Measurements from ENCODE around the gene CDC42SE2. TPM values are rescaled to one million over a fixed set of nuclear protein-coding genes. Genes with fewer than 3 reads are reported as not detected.

CDC42SE2 gene
- total and polyA plus RNA-seq, 2 of the 4 experiments (the other 2 are of a cell fraction): 12.5 to 19.4 TPM

DNA sequence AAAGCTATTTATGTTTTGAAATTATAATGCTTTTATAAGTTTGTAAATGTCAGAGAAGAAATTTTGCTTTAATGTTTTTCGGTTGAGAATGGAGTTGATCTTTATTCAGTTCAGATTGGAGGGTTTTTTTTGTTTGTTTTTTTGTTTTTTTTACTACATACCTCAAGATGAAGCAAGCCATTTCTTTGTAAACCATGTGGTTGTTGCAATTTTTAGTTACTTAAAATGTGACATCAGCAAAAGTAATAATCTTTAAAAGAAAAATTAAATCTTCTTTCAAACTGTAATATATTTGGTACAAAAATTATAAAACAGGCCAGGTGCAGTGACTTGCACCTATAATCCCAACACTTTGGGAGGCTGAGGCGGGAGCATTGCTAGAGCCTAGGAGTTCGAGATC lies 102.6 kb downstream of the CDC42SE2 start:
- Histone ChIP-seq H4K5ac (ENCODE audit: low read depth, low read length) (peak overlapping the region; percentile 49; the same call in 1 of the 2 replicates), H3K9ac (ENCODE audit: low read depth, low read length) (no peak overlapping the region), H3K23ac (ENCODE audit: low read depth, low read length) (0 out of 2 replicates have a peak overlapping the region, but pooled peaks have one; percentile 25), H3K18ac (ENCODE audit: low read depth, low read length) (peak overlapping the region; percentile 71), H2AFZ (replicated peaks; ENCODE audit: low read length, poor library complexity) (no peak overlapping the region), H2AK5ac (ENCODE audit: low read depth, low read length) (peak overlapping the region; percentile 82; the same call in 1 of the 2 replicates), H2BK15ac (ENCODE audit: low read depth, low read length) (peak overlapping the region; percentile 56; the same call in 2 of the 3 replicates), H4K20me1 (ENCODE audit: insufficient read depth, low read length) (no peaks in the 10 kb centered on the region), H3K14ac (replicated peaks; ENCODE audit: low read depth, low read length) (no peak overlapping the region), H3K4me1 (ENCODE audit: control insufficient read depth, insufficient read depth, low read length) (peaks cover 4% of the 10 kb centered on the region), H3K36me3 (ENCODE audit: control insufficient read depth, insufficient read depth, low read length) (no peaks in the 10 kb centered on the region), H3K4ac (ENCODE audit: low read depth, low read length) (peak overlapping the region; percentile 78), H3K56ac (ENCODE audit: extremely low read depth, insufficient read depth, low read length) (no peak overlapping the region), H3K4me2 (ENCODE audit: low read depth, low read length) (no peak overlapping the region; the same call in 1 of the 2 replicates), H2AK9ac (replicated peaks; ENCODE audit: low read depth, low read length, poor library complexity) (no peak overlapping the region), H2BK120ac (ENCODE audit: low read depth, low read length) (peak overlapping the region; percentile 35; the same call in 1 of the 2 replicates), H3K27ac (ENCODE audit: insufficient read depth, low read length) (peak overlapping the region; percentile 45; the same call in 1 of the 2 replicates), H3K27me3 (ENCODE audit: control insufficient read depth, insufficient read depth, low read length) (no peaks in the 10 kb centered on the region), H4K91ac (ENCODE audit: insufficient read depth, low read depth, low read length) (0 out of 2 replicates have a peak overlapping the region, but pooled peaks have one; percentile 58), H2BK20ac (ENCODE audit: low read depth, low read length) (no peak overlapping the region), H4K8ac (ENCODE audit: low read depth in 2 of 2, low read length in 2 of 2) (peak overlapping the region in 1 of 2 experiments; percentile 61; a peak in 1 of 4 replicates), H3K79me1 (ENCODE audit: low read depth in 1 of 2, low read length in 2 of 2) (peaks cover 29 to 47% of the 10 kb centered on the region in 2 experiments), H3K9me3 (ENCODE audit: control insufficient read depth, insufficient read depth, low read length) (no peaks in the 10 kb centered on the region), H2BK5ac (ENCODE audit: low read depth, low read length, poor library complexity, severe bottlenecking) (peak overlapping the region; percentile 81), H3K4me3 (ENCODE audit: insufficient read depth, low read depth, low read length) (no peak overlapping the region), H3K9me1 (ENCODE audit: insufficient read depth, low read length) (peaks cover 8% of the 10 kb centered on the region)
- intact Hi-C loops (cut with micrococcal nuclease) (no loop called here), in situ Hi-C loops (cut with MboI; ENCODE audit: low sequenced_read_pairs) (no loop called here), dilution Hi-C loops (cut with HindIII; ENCODE audit: low sequenced_read_pairs, unreplicated experiment) (no loop called here)
- BruUV-seq (replicated peaks): no TSS peak
- DNase-seq (peak; percentile 19), ATAC-seq (ENCODE audit: low read depth) (peak; percentile 42; the same call in 1 of the 2 replicates)
- CTCF ChIA-PET: interaction anchor here (0.7 to 1.6 kb wide), 2 partner anchors 10 to 287 kb away, joined by 5 read pairs; no protein-coding TSS in a partner anchor
- POLR2A ChIA-PET (ENCODE audit: unreplicated experiment): no interaction called here
- no CpG with 5 or more reads among the region's 3 CpGs for WGBS, 2 experiments (ENCODE audit: extremely low coverage in 2 of 2, insufficient read length in 1 of 2)
- TF ChIP-seq USF2 (IDR thresholded peaks at IDR 0.05; ENCODE audit: low read depth, low read length): no peak
- no peak for TF ChIP-seq MXI1 (IDR thresholded peaks at IDR 0.05; ENCODE audit: borderline replicate concordance, low read depth, low read length)
- TF ChIP-seq POLR2A (IDR thresholded peaks at IDR 0.05; ENCODE audit: low read depth, low read length): no peak
- TF ChIP-seq MAFK (IDR thresholded peaks at IDR 0.05; ENCODE audit: low read depth, low read length): peak; percentile 41; the same call in 1 of the 2 replicates
- peak; percentile 56; the same call in 1 of the 2 replicates for TF ChIP-seq CEBPB (IDR thresholded peaks at IDR 0.05; ENCODE audit: low read depth, low read length)
- no peak for TF ChIP-seq NFE2L2 (IDR thresholded peaks at IDR 0.05; ENCODE audit: low read depth, low read length)
